Jurkat, Clone E6-1 (cell line): ENCODE measurements around the gene ARF5. TPM values are rescaled to one million over a fixed set of nuclear protein-coding genes. Genes with fewer than 3 reads are reported as not detected.
A peak's percentile ranks its signal among the peaks of the same experiment; 100 is the strongest.
"Not testable (repeated sequence)": the region's sequence is repeated elsewhere in the genome, so short reads cannot be mapped to it uniquely, and the experiment has no call there.

Experiments used
- DNase-seq: peaks from one replicate; pipeline ENCODE4 v3.0.0-alpha.2; 2011; ENCODE audit warnings: low read depth, low spot score
- H3K4me3 ChIP-seq: 2 replicates; pipeline ENCODE4 v1.5.1; 2011; ENCODE audit warnings: mild to moderate bottlenecking, low read length, control low read depth, moderate library complexity
- polyA plus RNA-seq: library from polyadenylated mRNA; unstranded; fragments of >200 nt; gene quantifications from one replicate; pipeline ENCODE4 v1.2.1, GENCODE V29; 2012; ENCODE audit warnings: missing spikeins; ENCODE audit not compliant: insufficient read length, insufficient read depth

ARF5 gene
- polyA plus RNA-seq, result 215 TPM

DNA sequence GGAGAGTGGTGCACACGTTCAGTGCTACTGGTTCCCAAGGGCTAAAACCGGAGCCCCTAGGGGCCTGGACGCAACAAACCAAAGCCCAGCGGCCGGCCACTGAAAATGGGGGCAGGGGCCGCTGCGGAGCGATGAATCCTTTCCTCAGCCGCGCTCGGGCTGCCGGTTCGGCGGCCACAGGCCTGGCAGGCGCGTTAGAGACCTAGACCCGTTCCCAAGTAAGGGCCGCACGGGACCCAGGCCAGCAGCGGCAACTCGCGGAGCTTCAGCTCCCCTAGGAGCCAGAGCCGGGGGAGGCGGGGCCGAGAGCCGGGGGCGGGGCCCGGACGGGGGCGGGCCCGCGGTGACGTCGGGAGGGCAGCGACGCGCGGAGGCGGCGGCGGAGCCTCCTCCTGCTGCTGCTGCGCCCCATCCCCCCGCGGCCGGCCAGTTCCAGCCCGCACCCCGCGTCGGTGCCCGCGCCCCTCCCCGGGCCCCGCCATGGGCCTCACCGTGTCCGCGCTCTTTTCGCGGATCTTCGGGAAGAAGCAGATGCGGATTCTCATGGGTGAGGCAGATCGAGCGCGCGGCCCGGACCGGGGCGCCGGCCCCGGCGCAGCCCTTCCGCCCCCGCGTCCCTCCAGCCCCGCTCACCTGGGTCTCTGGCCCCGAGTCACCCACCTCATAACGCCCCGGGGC, at the start of gene ARF5:
Gene ARF5, plus strand, starts transcription at position 393 of the 678 bp plus-strand sequence. Its CDS starts 88 bp downstream, at position 481.
- DNase-seq, result peak; percentile 44
- peak within 1 kb of the TSS; percentile 81 for H3K4me3 ChIP-seq

- no peak for DNase-seq
- no peak overlapping the region for H3K4me3 ChIP-seq
Measured at GRCh38 chr7:127539116-127539515, 49.1 kb upstream of the ARF5 start.

GRCh38 chr7:127540461-127540860, 47.8 kb upstream of the ARF5 start:
- not testable (repeated sequence) for H3K4me3 ChIP-seq, DNase-seq

GRCh38 chr7:127541548-127541947, 46.7 kb upstream of the ARF5 start:
- no peak for DNase-seq
- no peak overlapping the region for H3K4me3 ChIP-seq

GRCh38 chr7:127546313-127546712, 41.9 kb upstream of the ARF5 start:
- H3K4me3 ChIP-seq, result no peak overlapping the region
- DNase-seq, result no peak

DNA sequence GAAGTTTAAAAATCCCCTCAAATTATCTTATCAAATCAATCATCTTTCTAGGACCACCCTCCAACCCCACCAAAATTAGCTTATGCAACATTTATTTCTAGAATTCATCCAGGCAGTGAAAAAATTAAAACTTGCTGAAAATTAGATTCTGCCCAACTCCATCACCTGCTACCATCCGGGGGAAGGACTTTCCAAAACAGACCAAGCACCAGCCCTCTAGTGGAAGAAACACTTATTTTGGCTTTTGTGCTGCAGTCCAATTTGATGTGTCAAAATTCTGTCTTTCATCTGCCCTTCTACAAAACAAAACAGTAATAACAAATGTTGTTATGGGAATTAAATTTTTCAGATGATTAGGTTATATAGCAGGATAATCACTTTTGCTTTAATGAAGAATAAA, 38.0 kb upstream of the ARF5 start:
- no peak for DNase-seq
- no peak overlapping the region for H3K4me3 ChIP-seq

DNA sequence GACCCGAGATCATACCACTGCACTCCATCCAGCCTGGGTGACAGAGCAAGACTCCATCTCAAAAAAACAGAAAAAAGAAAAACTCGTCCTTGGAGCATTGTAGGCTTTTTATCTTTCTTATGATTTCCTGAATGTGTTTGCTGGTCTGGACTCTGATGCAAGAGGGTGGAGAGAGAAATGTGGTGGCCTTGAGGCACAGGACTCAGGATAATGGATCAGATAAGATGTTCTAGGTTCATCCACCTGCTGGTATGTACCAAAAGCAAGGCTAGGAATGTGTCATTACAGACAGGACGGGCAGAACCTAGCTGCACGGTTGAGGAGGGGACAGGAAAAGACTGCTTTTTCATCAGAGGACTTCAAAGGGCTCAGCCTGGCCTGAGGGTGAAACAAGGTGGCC, 36.3 kb upstream of the ARF5 start:
- no peak for DNase-seq
- H3K4me3 ChIP-seq, result no peak overlapping the region

DNA sequence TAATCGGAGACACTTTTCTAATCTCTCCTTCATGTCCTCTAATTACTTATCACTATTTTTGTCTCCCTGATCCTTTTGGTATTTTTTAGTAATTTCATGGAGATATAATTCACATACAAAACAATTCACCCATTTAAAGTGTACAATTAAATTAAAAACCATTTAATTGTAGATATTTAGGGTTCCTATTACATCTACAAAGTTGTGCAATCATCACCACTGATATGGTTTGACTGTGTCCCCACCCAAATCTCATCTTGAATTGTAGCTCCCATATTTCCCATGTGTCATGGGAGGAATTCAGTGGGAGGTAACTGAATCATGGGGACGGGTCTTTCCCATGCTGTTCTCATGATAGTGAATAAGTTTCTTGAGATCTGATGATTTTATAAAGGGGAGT, 31.8 kb upstream of the ARF5 start:
- H3K4me3 ChIP-seq, result no peak overlapping the region
- no peak for DNase-seq

DNA sequence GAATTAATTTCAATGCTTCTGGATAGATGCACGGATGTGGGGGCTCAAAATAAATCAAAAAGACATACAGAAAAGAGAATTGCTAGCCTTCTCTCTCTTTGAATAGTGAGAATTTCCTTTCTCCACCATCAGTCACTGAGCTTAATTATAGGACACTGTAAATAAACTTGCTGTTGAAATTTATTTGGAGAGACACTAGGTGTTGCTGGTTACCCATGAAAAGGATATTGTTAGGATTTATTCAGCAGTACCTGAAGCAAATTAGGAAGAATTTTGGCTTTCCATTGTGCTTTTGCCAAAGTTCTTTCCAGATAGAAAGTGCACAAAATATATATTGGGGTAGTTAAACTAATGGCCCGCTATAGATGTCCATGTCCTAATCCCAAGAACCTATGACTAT, 30.4 kb upstream of the ARF5 start:
- no peak overlapping the region for H3K4me3 ChIP-seq
- DNase-seq, result no peak

GRCh38 chr7:127566242-127566641, 22.0 kb upstream of the ARF5 start:
- no peak overlapping the region for H3K4me3 ChIP-seq
- DNase-seq, result no peak

DNA sequence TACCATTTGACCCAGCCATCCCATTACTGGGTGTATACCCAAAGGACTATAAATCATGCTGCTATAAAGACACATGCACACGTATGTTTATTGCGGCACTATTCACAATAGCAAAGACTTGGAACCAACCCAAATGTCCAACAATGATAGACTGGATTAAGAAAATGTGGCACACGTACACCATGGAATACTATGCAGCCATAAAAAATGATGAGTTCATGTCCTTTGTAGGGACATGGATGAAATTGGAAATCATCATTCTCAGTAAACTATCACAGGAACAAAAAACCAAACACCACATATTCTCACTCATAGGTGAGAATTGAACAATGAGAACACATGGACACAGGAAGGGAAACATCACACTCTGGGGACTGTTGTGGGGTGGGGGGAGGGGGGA, 20.2 kb upstream of the ARF5 start:
- not testable (repeated sequence) for DNase-seq, H3K4me3 ChIP-seq

DNA sequence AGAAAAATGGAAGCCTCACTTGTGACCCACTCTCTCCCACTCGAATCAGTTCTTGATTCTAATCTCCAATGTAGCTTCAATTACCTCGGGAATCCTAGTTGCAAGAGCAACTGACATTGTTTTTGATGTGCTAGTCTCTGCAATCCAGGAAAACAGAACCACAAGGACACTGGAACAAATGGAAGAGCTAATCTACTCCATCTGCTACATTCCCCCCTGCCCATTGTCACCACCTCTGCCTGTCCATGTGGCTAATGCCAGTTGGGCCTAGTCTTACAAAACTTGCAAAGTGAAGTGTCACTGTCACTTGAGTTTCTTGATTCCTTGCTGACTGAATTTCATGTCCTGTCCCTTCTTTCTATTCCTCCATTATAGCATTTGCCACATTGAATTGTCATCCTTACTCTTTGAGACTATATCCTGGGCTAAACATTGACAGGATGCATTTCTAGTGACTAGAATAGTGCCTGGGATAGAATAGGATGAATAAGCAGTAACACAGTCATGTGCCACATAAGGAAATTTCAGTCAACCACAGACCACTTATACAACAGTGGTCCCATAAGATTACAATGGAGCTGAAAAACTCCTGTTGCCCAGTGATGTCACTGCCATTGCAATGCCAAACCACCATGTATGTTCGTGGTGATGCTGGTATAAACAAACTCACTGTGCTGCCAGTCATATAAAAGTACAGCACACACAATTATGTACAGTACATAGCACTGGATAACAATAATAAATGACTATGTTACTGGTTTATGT, 16.3 kb upstream of the ARF5 start:
- DNase-seq, result no peak

DNA sequence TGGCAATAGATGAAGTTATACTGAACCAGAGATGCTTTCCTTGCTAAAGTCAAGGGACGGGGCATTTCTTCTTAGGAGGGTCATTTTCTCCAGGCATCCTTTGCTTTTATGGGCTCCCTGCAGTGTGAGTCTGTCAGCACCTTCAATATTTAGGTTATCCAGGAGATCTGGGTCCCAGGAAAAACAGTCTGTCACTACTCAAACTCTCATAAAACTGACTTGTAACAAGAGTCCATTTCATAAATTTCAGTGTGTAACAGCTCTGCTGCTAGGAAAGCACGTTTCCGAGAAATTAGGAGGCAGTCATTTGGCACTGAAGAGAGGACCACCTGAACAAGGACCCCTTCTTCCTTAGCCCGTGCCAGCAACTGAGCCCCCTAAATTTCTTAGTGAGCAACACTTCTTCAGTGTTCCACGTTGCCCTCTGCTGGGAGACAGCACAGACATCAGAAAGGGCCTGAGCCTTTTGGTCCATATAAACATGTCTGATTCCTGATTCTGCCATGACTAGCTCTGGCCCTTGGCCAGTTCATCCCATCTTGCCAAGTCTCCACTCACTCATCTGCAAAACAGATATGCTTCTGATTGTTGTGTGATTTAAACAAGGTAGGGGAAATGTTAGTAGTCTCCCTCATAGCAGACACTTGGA, 10.1 kb upstream of the ARF5 start:
- DNase-seq, result no peak
- H3K4me3 ChIP-seq, result no peak overlapping the region

More for the DNA sequence above, 16.3 kb upstream of the ARF5 start:
- H3K4me3 ChIP-seq, result no peak overlapping the region

DNA sequence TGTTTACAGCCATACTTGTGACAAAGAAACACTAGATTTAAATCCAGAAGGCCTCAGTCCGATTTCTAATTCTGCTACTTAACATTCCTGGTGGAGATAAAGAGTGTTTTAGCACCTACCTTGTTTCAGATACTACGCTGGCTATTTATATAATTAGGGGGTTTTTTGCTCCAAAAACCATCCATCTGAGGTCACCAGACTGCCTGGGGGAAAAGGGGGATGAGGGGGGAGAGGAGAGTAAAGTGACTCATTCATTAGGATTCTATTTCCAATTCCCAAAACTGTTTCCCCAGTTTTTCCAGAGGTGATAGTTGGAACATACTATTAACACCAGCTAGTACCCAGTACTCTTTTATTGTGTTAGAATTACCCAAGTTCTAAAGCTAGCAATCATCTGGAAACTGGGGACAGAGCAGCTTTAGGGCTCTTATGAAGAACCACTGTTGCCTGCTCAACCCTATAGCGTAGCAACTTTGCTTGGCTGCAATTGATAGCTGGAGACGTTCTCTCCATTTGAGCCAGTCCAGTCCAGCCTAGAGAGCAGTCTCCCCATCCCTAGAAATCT, 9.4 kb upstream of the ARF5 start:
- H3K4me3 ChIP-seq, result no peak overlapping the region
- no peak for DNase-seq

GRCh38 chr7:127580612-127581011, 7.6 kb upstream of the ARF5 start:
- no peak for DNase-seq
- H3K4me3 ChIP-seq, result no peak overlapping the region

DNA sequence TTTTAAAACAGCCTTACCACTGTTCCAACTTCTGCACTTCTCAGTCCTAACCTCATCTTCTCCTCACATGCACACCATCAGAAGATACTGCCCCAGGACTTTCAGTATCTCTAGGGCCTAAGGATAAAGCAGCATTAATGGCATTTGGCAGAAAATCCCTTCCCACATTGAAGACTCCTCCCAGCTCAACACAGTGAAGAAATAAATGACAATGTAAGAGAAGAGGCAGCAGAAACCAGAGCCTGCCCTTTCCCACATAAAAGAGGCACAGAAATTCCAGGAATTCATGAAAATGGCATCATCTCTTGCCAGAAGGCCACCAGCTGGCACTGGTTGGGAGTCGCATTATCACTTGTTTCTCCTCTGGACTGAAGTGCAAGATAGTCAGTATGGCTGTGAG, 6.5 kb upstream of the ARF5 start:
- no peak for DNase-seq
- no peak overlapping the region for H3K4me3 ChIP-seq

DNA sequence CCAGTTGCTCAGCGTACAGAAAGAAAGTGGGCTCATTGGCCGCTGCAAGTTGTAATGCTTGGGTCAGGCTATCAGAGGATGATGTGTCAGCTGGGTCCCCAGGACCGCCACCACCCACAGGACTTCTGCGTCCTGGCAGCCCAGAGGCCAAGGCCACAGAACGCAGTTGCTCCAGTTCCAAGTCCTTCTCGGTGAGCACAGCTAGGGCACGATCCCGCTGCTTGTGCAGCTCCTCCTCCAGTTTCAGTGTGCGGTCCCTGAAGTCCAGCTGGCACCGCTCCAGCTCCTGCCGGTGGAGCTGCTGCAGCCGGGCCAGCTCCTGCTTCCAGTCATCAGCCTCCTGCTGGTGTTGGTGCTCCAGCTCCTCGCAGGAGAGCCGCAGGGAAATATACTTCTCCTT, 5.8 kb upstream of the ARF5 start:
- H3K4me3 ChIP-seq, result no peak overlapping the region
- DNase-seq, result no peak

DNA sequence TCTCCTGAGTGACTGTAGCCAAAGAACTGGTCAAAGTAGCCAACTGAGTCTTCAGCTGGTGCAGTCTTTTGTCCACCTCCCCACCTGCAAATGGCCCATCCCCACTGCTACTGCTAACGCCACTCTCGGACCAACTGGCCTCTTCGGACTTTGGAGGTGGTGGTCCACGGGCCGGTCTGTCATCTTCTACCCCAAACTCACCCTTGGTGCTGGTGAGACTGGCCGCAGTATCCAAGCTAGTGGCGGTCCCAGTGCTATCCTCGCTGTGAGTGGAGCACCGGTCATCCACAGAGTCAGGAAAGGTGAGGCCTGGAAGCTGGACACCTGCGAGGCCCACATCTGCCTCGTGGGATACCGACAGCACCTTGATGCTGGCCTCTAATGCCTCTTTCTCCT, 3.6 kb upstream of the ARF5 start:
- no peak for DNase-seq
- peak overlapping the region; percentile 83 for H3K4me3 ChIP-seq

DNA sequence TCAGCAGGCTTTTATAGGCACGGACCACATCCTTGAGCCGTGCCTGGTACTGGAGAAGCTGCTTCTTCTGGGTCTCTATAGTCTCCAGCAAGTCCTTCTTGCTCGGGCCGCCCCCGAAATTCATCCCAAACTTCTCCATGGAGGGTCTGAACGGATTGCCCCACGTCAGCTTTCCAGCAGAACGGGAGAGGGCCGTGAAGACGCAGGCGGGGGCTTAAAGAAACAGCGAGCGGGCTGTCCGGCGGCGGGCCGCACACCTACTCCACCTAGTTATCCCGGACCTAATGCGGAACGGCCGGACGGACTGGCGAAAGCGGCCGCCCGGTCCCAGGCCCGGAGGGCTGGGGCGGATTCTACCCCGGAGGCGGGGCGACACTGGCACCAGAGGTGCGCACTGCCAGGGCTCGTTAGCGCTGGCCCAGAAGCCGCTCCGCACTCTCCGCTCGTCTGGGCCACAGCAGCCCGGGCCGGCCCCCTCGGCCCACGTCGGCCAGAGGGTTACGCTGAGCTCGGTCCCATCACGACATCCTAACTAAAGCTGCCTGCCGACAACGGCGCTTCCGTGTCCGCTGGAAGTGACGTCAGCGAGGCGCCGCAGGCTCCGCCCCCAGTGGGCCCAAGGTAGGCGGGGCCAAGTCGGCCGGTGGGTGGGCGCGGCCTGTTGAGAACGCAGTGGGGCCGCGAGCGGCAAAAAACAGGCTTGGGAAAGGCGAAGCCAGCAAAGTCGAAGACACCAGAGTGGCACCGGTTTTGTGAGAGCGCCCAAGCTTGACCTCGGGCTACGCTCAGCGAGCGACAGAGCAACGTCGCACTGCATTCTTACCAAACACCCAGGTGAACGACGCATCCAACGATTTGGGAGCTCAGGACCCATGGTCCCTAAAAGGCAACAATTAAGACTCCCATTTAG, 2.9 kb upstream of the ARF5 start, which contains the start of gene GCC1:
Gene GCC1, minus strand, starts transcription at position 553 of the 910 bp plus-strand sequence. Its CDS starts 414 bp downstream, at position 139.
- DNase-seq, result peak; percentile 74
- H3K4me3 ChIP-seq, result peak within 1 kb of the TSS; percentile 83
